Loucy (cell line): ENCODE measurements around the gene PIEZO1.

Experiments
- EZH2phosphoT487 ChIP-seq: fragments of 200-600 bp; IDR thresholded peaks from 2 replicates; pipeline ENCODE4 v1.6.1; 2018; ENCODE audit warnings: antibody characterized with exemption, mild to moderate bottlenecking, moderate library complexity, borderline replicate concordance
- TF ChIP-seq, protein P1 (sequence below): fragments of 200-600 bp; sonication (generic); conservative IDR thresholded peaks from 2 replicates; pipeline ENCODE4 v1.5.1; 2014; ENCODE audit warnings: mild to moderate bottlenecking, antibody characterized with exemption, low read length

- TF ChIP-seq, protein P1, sequence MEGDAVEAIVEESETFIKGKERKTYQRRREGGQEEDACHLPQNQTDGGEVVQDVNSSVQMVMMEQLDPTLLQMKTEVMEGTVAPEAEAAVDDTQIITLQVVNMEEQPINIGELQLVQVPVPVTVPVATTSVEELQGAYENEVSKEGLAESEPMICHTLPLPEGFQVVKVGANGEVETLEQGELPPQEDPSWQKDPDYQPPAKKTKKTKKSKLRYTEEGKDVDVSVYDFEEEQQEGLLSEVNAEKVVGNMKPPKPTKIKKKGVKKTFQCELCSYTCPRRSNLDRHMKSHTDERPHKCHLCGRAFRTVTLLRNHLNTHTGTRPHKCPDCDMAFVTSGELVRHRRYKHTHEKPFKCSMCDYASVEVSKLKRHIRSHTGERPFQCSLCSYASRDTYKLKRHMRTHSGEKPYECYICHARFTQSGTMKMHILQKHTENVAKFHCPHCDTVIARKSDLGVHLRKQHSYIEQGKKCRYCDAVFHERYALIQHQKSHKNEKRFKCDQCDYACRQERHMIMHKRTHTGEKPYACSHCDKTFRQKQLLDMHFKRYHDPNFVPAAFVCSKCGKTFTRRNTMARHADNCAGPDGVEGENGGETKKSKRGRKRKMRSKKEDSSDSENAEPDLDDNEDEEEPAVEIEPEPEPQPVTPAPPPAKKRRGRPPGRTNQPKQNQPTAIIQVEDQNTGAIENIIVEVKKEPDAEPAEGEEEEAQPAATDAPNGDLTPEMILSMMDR, result no peak
- no peak for TF ChIP-seq EZH2phosphoT487
Observed at GRCh38 chr16:88818575-88818874, 33.5 kb upstream of the PIEZO1 start.
